SK-N-SH (cell line): ENCODE measurements around the gene ZNF136.

ENCODE experiments used
- EP300 ChIP-seq, 2 experiments: IDR thresholded peaks; 2 replicates each; pipeline versions ENCODE4 v1.4.0 to v1.6.1; 2012; ENCODE audit warnings: borderline replicate concordance in 1 of 2, low read depth in 1 of 2, low read length in 1 of 2
- JUND ChIP-seq: IDR thresholded peaks from 2 replicates; pipeline ENCODE4 v1.4.0; 2012
- MAX ChIP-seq: IDR thresholded peaks from 2 replicates; pipeline ENCODE4 v1.4.0; 2012; ENCODE audit warnings: low read depth
- TAF1 ChIP-seq: IDR thresholded peaks from 2 replicates; pipeline ENCODE4 v1.6.1; 2012; ENCODE audit warnings: low read depth, mild to moderate bottlenecking, low read length, moderate library complexity, borderline replicate concordance
- TF ChIP-seq, protein P1 (sequence below): fragments of 200-600 bp; sonication (generic); IDR thresholded peaks from 2 replicates; pipeline ENCODE4 v1.6.1; 2017; ENCODE audit warnings: antibody characterized with exemption, mild to moderate bottlenecking, moderate library complexity

DNA sequence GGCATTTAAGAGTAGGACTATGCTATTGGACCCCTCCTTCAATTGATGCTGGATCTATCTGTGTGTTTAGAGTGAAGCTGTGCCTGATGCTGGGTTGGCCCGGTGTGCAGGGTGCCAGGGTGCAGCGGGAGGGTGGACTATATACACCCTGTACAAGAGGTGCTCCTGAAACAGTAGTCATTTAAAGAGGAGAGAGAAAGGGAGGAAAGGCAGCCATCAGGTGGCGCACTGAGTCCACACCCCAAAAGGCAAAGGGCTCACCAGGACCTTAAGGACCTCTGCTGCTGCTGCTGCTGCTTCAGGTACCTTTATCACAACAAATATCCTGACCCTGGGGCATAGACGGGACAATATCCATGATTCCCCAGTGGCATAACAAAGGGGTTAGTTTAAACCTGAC is 39.4 kb downstream of the ZNF136 start:
- TF ChIP-seq JUND, result no peak
- TF ChIP-seq, protein P1, sequence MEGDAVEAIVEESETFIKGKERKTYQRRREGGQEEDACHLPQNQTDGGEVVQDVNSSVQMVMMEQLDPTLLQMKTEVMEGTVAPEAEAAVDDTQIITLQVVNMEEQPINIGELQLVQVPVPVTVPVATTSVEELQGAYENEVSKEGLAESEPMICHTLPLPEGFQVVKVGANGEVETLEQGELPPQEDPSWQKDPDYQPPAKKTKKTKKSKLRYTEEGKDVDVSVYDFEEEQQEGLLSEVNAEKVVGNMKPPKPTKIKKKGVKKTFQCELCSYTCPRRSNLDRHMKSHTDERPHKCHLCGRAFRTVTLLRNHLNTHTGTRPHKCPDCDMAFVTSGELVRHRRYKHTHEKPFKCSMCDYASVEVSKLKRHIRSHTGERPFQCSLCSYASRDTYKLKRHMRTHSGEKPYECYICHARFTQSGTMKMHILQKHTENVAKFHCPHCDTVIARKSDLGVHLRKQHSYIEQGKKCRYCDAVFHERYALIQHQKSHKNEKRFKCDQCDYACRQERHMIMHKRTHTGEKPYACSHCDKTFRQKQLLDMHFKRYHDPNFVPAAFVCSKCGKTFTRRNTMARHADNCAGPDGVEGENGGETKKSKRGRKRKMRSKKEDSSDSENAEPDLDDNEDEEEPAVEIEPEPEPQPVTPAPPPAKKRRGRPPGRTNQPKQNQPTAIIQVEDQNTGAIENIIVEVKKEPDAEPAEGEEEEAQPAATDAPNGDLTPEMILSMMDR, result no peak
- no peak for TF ChIP-seq MAX
- TF ChIP-seq EP300 (IDR thresholded peaks at IDR 0.05; ENCODE audit: borderline replicate concordance in 1 of 2, low read depth in 1 of 2, low read length in 1 of 2), result no peak
- no peak for TF ChIP-seq TAF1
